Stromal cell of bone marrow (primary cell): ENCODE measurements around the gene ATP9B.
"Not testable (repeated sequence)": the region's sequence is repeated elsewhere in the genome, so short reads cannot be mapped to it uniquely, and the experiment has no call there.

ENCODE experiments used
- DNase-seq: peaks from one replicate; pipeline ENCODE4 v3.0.0-alpha.2; 2012; ENCODE audit warnings: low read depth

ATP9B gene

DNA sequence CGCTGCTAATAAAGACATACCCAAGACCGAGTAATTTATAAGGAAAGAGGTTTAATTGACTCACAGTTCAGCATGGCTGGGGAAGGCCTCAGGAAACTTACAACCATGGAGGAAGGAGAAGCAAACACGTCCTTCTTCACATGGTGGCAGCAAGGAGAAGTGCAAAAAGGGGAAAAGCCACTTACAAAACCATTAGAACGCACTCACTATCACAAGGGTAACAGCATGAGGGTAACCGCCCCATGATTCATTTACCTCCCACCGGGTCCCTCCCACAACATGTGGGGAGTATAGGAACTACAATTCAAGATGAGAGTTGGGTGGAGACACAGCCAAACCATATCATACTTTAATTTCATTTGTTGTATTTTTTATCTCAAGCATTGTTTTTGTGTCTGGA is 67.5 kb downstream of the ATP9B start:
- DNase-seq = no peak

DNA sequence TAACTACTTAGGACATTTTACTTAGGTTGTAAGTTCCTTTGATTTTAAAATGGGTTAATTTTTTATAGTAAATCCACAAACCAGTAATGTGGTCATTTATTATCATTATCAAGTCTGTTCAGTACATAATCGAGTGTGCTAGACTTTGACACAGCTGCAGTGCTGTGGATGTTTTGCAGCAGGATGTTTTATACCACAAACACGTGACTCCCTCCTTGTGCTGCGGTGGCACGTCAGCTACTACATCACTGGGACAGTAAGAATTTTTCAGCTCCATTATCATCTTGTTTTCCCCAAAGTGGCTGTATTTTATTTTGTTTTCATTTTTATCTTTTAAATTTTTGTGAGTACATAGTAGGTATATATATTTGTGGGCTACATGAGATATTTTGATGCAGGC is 70.0 kb downstream of the ATP9B start:
- no peak for DNase-seq

DNA sequence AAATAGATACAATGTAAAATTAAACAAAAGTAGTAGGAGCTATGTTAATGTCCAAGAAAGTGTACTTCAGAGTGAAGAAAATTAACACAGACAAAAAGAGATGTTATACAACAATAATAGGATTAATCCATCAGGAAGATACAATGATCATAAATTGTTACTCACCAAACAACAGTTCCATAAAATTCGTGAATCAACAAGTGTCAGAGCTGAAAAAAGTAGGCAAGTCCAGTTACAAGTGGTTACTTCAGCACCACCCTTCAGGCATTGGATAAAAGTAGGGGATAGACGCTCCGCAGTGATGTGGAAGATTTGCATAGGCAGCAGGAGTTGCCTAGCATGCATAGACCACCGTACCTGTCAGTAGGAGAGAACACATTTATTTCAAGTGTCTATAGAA is 77.8 kb downstream of the ATP9B start:
- DNase-seq = no peak

DNA sequence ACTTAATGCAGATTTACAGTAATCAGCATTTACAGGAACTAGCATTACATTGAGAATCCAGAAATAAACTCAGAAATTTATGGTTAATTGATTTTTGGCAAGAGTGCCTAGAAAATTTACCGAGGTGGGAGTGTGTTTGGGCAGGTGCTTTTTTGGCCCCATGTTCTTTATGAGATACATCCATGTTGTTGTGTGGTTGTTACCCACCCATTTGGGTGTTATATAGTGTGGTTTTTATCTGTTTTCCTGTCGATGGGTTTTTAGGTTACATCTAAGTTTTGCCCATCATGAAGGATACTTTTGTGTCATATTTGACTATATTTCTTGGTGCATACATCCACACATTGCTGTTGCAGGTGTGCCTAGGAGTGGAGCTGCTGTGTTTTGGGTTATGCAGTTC is 82.0 kb downstream of the ATP9B start:
- no peak for DNase-seq

DNA sequence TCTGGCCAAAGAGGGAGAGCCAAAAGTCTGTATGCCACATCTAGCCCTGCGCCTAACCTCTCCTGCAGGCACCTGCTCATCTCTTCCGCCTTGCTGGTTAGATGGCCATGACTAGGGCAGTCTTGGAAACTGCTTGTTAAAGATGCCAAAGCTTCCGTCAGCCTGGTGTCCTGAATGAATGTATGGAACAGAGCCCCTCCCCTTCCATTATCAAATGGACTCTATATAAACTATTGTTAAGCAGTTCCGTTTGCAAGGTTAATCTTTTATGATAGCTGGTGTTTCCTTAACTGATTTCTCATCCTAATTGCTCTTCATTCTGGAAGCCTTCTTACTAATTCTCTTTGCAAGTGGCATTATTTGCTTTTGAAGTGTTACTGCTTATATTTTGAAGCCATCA is 87.1 kb downstream of the ATP9B start:
- DNase-seq = no peak

DNA sequence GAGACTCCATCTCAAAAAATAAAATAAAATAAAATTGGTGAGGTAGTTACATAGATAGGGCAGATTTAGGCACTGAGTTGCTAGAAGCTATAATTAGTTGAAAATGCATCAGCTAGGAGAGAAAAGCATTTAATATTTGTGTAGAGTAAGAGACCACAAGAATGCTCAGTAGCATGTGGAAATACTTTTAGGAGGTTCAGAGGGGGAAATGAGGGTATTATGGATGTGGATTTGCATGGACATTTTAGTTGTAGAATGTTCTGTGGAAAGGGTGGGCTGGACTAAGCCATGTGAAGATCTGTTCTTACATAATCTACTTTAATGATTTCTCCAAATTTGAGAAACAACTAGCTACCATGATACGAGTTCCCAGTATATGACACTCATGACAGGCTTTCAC is 95.5 kb downstream of the ATP9B start:
- no peak for DNase-seq

DNA sequence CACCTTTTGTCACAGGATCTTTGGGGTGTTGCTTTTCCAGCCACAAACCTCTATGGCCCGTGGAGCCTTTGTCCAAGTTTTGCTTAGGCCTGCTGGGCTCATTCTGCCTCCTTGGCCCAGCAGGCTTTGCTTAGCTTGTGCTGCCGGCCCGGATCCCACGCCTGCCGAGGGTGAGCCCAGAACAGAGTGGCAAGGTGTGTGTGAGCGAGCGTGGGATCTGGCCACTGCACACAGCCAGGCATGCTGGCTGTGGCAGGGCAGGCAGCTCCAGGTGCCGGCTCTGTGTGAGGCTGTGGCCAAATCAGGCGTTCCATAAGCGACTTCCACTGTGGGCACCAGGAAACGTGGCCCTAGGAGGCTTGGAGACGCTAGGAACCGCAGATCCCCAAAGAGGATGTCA is 97.5 kb downstream of the ATP9B start:
- DNase-seq = no peak

DNA sequence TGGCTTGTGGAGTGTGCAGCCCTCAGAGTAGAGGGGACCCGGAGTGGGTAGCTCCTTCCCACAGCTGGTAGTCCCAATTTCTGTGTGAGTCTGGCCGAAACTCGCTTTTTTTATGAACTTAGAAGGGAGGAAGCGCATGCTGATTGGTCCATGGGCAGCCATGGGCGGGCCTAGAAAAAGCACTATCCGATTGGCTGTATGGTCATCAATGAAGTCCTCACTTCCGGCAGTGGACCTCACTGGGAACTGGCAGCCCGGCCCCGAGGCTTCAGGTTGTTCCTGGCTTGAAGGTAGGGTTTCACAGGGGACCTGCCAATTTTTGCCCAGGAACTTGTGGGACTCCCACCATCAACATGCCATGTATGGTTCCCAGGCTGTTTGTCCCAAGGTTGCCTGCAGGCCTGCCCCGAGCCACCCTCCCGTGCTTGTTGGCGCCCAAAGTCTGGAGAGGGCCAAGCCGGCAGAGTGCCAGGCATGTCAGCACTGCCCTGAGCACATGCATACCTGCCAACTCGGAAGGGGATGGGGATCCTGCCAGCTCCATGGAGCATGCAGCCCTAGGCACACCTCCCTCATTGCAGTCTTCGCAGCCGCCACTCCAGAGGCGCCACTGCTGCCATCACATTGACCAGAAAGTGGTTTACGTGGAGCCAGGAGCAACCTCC is 98.5 kb downstream of the ATP9B start:
- no peak for DNase-seq

DNA sequence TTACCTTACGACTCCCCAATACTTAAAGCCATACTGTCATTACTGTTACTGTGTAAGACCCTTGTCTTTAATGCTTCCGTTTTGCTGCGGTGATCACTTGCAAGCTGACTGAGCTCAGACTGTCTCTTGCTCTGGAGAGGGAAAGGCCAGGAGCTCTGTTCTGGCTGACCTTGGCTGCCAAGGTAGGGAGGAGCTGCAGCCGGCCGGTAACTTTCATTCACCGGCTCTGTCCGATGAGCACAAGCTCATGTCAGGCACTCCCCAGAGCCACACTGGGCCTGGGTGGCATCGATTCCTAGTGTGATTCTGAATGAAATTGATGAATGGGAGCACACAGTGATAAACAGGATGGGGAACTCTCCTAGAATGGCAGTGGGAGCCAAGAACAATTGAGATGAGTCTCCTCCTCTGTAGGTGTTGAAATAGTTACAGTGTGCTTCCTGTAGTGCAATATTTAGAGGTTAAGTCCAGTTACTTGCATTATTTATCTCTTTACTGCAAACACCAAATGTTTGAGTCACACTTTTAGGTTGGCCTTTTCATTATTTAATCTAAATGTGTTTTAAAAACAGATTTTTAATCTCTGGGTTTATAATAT is 100.9 kb downstream of the ATP9B start:
- no peak for DNase-seq

DNA sequence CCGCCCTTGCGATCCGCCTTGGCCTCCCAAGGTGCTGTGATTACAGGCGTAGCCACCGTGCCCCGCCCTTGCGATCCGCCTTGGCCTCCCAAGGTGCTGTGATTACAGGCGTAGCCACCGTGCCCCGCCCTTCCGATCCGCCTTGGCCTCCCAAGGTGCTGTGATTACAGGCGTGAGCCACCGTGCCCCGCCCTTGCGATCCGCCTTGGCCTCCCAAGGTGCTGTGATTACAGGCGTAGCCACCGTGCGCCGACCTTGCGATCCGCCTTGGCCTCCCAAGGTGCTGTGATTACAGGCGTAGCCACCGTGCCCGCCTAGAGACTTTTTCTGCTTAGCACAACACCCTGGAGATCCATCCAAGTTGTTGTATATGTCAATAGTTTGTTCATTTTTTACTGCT is 103.1 kb downstream of the ATP9B start:
- DNase-seq = not testable (repeated sequence)

DNA sequence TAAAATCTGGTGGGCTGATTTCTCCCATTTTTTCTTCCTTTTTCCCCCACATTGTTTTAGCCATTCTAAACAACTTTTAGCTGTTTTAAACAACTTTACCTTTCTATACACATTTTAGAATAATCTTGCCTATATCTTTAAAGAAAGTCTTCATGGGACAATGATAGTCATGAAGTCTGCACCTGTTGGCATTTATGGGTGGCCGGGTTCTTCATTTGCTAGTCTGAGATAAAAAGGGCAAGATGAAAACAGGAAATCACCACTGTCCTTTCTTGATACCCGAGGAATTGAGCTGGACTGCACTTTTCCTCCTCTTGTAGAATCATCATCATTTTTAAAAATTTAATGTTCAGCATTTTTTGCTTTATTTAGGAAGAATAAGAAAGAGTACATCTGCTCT is 104.5 kb downstream of the ATP9B start:
- no peak for DNase-seq

DNA sequence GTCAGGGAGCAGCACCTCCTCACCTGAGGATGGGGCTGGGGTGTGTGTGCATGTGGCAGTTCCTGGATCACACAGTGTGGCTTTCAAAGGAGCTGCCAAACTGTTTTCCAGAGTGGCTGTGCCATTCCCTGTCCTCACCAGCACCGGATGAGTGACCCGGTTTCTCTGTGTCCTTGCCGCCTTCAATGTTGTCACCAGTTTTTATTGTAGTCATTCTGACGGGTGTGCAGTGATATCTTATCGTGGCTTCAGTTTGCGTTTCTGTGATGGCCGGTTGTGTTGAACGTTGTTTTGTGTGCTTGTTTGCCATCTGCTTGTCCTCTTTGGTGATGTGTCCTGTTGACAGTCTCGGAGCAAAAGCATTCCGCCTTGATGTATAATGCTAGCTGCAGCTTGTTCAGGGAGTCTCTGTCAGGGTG is 108.9 kb downstream of the ATP9B start:
- no peak for DNase-seq

DNA sequence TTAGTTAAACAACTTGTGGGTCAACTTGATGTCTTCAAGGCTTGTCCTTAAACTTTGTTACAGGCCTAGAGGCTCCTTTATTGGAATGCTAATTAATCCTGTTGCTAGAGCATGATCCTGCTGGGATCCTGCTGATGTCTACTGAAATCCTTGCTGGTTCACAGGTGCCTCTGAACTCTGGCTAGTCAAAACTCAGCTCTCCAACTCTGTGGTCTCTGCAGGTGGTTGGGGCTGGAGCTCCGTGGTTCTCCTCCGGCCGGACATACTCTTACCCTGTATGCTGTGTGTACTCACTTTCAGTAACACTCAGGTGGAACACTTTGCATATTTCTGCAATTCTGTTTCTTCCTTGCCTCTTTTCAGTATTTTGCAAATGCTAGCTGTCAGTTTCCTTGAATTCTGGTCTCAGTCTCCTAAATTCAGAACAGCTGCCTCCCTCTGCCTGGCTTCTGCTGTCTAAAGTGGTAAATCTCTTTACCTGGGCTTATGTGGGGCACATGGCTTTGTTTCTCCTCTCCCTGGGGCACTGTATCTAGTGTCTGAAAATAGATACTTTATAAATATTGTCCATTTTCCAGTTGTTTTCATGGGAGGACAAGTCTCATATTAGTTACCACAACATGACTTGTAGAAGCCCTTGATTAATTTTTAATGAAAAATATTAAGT is 113.0 kb downstream of the ATP9B start:
- no peak for DNase-seq

DNA sequence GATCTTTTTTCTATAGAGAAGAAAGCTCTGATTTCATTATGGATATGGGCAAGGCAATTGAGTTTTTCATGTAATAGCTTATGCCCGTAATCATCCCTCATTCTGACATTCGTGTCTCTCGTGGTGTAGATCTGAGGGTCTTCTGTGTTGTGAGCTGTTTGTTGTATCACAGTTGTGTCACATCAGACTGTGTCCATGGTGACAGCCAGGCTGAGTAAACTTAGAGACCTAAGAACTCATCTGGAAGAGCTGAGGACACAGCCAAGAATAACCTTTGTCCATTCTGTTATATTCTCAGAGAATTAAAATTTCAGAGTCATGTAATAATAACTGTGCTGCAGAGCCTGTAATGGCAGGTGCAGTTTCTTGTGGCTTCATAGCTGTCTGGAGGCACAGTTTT is 116.5 kb downstream of the ATP9B start:
- DNase-seq = no peak

DNA sequence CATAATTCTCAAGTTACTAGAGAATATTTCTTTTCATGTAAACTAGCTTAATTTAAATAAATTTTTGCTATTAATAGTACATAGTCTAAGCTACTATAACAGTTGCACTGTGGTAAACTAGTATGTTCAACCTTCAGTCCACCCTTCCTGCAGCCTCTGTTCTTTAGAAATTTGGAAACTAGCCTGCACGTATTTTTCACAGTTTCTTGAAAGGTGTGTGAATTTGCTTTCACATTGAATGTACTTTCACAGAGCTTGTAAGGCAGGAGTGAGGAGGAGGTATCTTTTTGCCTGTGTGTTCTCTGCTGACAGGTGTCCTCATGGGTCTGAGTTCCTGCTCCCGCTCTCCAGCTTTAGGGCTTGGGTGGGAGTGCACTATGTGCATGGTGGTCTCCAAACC is 117.5 kb downstream of the ATP9B start:
- no peak for DNase-seq

DNA sequence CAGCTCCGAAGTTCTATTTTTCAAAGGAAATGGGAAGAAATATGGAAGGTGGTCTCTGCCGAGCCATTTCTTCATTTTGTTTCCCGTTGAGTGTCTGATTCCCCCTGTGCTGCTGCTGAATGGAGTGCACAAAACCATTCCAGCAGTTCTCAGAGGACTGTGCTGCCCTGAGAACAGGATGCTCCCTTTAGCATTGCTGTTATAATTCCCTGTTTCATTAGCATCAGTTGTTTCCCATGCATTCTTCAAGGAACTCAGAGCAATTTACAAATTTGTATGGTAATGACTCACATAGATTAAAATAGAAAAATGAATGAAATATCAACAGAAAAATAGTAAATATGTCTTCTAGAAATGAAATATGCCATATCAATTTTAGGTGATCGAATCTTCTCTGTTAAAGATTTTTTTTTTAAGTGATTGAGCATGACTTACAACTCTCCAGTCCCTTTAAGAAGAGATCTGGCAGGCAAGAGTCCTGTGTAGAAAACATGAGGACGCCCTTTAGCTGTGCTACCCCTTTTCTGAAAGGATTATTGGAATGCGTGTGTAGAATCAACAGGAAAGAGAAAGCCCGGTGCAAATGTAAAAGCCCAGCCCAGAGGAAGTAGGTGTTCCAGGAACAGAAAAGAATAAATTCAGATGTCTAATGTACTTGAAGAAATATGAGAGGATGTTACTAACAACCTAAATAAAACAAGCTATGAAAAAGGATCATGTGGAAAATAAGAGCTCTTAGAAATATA is 118.5 kb downstream of the ATP9B start:
- DNase-seq = no peak

DNA sequence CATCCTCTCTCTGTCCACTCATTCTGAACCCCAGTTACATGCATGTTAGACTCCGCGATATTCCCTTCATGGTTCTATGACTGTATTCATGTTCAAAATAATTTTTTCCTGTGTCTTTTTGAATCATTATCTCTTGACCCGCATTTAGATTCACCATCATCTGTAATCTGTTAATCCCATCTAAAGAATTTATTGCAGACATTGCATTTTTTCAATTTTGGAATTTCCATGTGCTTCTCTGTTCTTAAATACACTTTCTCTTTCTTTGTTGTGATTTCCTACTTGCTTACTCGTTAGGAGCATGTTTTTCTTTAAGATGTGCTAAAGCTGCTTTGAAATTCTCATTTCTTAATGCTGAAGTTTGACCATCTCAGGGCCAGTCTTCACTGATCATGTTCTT is 122.2 kb downstream of the ATP9B start:
- DNase-seq = no peak

DNA sequence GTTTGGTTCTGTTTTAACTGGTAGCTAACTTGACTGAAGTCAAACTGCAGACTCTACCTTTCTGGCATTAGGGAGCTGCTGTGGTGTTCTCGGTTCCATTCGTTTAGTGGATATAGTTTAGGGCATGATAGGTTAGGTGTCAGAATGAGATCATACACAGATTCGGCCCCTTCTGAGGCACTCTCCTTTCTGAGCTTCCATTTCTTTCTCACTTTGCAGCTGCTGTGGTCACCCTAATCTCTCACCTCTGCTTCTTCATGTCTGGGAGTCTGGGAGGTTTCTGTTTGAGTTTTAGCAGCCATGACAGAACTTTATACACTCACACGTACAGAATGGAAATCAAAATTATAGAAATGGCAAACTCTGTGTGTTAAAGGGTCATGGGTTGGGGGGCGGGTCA is 122.8 kb downstream of the ATP9B start:
- DNase-seq = no peak

DNA sequence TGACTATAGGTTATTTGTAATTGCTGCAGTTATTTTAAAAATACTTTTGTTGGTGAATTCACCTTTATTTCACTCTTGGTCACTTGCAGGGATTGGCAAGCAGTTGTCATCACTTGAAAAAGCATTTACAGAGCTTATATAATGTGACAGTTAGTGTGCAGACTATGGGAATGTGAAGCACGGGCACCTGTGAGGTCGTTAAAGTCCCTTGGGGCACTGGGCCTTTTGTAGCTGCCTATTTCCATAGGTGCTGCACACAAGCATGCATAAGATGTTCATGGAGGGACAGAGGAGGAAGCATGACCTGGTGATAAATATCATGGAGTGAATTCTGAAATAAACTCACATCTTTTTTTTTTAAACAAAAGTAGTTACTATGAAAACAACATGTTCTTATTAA is 124.6 kb downstream of the ATP9B start:
- DNase-seq = no peak

DNA sequence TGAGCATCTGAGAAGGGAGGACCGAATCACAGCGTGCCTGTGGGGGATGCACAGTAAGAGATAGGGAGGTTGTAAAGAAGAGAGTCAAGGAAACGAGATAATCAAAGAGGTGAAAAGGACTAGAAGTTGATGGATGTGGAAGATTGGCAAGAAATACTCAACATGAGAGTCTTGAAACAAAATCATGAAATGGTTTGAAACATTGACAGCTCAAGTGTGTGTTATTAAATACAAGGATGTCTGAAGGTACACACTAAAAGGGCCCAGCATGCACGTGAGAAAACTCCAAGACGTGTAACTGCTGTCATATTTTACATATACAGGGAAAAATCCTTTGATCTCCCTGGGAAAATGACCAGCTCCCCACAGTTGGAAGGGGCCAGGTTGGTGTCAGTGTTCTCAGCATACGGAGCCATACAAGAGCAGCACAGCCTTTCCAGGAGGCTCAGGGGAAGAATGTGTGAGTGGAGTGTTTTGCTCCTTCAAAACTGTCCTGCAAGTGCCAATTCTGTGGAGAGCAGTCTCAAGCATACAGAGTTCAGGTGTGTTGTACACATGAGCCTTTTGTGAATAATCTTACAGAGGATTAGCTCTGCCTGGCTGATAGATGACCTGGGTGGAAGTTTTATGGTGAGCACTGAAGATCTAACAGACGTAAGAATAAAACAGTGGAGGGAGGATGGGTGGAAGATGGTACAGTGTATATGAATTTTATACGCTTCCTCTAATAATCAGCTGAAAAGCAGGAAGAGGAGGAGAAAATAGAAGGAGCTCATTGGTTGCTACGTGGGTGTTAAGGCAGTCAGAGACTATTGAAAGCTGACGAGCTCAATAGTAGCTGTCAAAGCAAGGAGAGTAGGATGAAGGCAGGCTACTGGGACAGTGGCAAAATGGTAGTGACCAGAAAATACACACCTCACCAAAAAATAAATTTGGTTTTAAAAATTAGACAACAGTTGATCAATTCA is 126.8 kb downstream of the ATP9B start:
- no peak for DNase-seq

DNA sequence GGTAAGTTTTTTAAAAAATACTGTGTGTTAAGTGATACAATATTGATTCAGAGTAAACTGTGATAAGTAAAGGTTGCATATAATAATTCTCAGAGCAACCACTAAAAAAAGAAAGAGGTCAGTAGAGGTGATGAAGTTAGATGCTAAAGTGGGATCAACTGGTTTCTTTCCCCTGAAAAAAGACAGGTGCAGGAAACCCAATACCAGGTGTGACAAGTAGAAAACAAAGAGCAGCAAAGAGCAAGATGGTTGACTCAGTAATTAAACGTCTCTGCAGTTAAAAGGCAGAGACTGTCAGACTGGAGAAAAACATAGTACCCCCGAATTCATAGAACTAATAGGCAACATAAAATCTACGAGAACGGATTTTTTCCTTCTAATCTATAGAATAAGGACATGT is 128.3 kb downstream of the ATP9B start:
- DNase-seq = no peak
